ENCODE data around the gene GK. TPM values are rescaled to one million over a fixed set of nuclear protein-coding genes. Genes with fewer than 3 reads are reported as not detected.

The GK gene
- total RNA-seq, 1 experiment from 2014 or later: 9.6 TPM

DNA sequence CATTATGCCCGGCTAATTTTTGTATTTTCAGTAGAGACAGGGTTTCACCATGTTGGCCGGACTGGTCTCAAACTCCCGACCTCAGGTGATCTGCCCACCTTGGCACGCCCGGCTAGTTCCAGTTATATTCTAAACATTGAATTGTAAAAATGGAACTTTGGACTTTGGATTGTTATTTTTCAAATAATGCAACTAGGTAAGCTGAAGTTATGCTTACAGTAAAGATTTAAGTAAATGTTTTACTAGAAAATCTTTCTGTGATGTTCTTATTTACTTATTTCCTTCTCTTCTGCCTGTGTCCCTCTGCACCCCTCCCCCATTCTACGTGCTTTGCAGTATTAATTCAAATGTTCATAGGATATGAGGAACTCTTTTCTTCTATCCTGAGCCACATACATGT is 26.1 kb downstream of the GK start:
- in situ Hi-C loops (cut with HindIII; ENCODE audit: low pct_unique_long_range_greater_than_20kb, low sequenced_read_pairs): no loop called here

DNA sequence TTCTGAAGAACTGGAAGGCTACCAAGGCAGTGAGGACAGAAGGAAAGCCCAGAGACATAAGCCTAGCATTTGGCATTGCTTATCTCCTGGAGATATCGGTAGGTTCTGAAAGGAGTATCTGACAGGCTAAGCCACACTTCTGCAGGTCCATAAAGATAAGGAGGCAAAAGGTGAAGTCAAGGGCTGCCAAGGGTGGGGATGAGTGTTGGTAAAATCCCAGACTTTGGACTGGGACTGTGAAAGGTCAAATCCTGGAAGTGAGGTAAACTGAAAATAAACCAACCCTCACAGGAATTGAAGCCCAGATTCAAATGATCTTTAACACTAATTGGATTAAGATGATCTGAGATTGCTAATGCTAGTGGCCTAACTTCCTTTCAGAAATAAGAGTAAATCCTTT is 27.4 kb downstream of the GK start:
- DNase-seq (ENCODE audit: low read depth, low spot score): no peak
- in situ Hi-C loops (cut with HindIII; ENCODE audit: low pct_unique_long_range_greater_than_20kb, low sequenced_read_pairs): no loop called here

More for the DNA sequence above, 26.1 kb downstream of the GK start:
- no peak for DNase-seq (ENCODE audit: low read depth, low spot score)

DNA sequence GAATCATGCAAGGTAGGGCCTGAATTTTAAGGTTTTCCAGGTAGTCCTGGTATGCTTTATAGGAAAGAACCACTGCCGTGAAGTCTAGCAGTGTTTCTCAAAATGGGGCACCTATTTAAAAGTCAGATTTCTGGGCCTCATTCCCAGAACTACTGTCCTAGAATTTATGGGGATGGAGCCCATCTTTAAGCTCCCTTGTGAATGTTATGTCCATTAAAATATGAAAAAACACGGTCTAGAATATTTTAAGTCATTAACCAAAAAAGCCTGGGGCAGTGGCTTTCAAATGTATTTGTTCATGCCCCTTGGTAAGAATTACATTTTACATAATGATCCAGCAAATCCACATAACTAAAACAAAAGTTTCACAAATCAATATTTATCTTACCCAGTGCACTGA is 35.4 kb downstream of the GK start:
- no peak for DNase-seq (ENCODE audit: low read depth, low spot score)
- in situ Hi-C loops (cut with HindIII; ENCODE audit: low pct_unique_long_range_greater_than_20kb, low sequenced_read_pairs): no loop called here

DNA sequence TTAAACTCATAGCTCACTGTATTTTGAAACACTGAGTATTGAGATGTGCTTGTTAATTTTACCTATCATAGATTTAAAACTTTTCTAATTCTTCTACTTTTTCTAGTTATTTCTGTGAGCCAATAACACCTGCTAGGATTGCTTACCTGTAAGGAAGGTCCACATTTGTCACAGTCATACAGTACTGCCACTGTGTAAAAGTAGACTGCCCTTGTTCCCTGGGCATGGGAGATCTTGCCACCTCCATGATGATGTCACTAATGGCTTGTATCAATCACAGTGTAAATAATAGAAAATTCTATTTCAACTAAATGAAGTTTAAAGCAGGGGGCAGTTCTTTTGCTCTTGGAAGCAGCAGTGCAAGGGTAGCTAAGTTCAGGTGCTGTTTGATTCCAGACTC is 35.9 kb downstream of the GK start:
- in situ Hi-C loops (cut with HindIII; ENCODE audit: low pct_unique_long_range_greater_than_20kb, low sequenced_read_pairs): no loop called here
- DNase-seq (ENCODE audit: low read depth, low spot score): no peak

DNA sequence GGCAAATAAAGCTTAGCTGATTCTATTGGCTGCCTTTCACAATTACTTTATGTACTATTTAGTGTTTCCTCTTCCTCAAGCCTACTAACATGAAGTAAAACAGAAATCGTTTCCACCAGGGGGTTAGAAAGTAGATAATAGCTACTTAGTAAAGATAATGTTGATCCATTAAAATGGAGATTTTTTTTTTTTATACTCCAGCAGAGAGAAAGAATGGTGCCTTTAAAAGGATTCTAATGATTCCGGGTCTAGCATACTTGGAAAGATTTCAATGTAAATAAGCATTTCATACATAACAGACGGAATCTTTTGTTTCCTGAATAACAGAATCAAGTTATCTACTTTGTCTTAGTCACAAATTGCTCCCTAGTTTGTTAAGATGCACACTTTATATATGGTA is 37.1 kb downstream of the GK start:
- DNase-seq (ENCODE audit: low read depth, low spot score): no peak
- in situ Hi-C loops (cut with HindIII; ENCODE audit: low pct_unique_long_range_greater_than_20kb, low sequenced_read_pairs): no loop called here

DNA sequence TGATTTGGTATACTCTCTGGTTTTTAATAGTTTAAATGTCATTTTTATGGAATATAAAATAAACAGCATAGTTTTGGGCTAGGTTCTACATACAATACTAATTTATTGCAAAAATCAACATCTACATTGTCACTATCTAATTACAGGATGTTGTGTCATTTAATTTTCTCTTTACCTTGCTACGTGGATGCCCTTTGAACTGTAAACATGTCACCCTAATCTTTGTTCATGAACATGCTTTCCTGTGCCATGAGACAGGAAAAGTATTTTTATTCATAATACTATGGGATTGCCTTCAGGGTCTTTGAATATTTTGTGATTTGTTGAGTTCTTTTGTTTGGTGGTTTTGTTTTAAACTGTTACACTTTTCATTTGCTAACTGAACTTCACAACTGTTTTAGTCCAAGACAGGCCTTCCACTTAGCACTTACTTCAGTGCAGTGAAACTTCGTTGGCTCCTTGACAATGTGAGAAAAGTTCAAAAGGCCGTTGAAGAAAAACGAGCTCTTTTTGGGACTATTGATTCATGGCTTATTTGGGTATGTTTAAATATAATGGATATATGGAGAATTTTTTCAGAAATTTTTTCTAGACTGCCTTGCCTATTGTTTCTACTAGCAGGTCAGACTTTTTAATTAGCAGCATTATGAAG is 40.9 kb downstream of the GK start:
- in situ Hi-C loops (cut with HindIII; ENCODE audit: low pct_unique_long_range_greater_than_20kb, low sequenced_read_pairs): no loop called here
- DNase-seq (ENCODE audit: low read depth, low spot score): no peak

DNA sequence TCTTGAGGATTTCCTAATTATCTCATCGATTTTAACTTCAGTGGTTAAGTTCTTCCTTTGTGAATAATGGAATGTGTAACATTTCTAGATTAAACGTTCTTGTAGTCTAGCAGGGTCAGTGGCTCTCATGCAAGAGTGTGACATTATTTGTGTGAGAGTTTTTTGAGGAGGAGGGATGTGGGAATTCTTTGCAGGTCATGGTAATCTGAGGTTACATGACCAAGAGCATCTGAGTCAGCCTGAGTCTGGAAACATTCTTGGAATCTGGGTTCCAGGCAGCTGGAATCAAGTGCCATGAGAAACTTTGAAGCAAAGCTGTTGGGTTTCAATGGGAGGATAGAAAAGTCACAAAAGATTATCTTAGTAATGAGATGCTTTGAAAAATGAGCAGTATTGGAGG is 49.5 kb downstream of the GK start:
- peak; percentile 3 for DNase-seq (ENCODE audit: low read depth, low spot score)
- in situ Hi-C loops (cut with HindIII; ENCODE audit: low pct_unique_long_range_greater_than_20kb, low sequenced_read_pairs): no loop called here

DNA sequence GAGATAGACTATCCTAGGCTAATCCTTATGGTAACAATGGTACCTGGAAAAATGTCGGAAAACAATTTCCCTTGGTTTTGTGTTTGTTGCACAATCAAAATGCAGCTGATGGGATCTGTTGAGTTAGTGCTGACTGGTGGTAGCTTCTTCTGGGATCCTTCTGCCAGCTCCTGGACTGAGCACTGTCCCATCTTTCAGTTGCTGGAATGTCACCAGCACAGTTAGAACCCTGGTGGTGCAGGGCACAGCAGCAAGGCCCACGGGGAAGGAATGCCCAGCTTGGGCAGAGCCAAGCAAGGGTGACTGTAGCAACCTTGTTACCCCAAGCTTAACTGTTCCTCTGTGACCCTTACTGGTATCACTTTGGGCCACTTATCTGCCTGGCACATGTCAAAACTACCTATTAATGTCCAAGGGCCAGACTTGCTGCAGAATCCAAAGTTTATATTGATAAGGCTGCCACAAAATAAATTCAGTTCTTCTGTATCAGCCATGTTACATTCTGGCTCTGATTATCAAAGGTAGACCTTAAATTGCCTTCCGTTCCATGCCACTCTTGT is 53.1 kb downstream of the GK start:
- in situ Hi-C loops (cut with HindIII; ENCODE audit: low pct_unique_long_range_greater_than_20kb, low sequenced_read_pairs): no loop called here
- no peak for DNase-seq (ENCODE audit: low read depth, low spot score)

DNA sequence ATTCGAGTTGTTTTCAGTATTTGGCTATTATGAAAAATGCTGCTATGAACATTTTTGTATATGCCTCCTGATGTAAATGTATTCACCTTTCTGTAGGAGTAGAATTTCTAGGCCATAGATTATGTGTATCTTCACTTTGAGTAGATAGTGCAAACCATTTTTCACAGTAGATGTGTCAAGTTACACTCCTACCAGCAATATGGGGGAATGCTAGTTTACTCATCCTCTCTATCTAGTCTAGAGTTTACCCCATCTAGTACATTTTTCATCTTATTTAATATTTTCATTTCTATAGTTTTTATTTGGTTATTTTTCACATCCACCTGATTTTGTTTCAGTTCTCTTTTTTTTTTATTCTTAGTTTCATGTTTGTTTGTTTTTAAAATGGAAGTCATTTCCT is 59.0 kb downstream of the GK start:
- no peak for DNase-seq (ENCODE audit: low read depth, low spot score)
- in situ Hi-C loops (cut with HindIII; ENCODE audit: low pct_unique_long_range_greater_than_20kb, low sequenced_read_pairs): no loop called here

DNA sequence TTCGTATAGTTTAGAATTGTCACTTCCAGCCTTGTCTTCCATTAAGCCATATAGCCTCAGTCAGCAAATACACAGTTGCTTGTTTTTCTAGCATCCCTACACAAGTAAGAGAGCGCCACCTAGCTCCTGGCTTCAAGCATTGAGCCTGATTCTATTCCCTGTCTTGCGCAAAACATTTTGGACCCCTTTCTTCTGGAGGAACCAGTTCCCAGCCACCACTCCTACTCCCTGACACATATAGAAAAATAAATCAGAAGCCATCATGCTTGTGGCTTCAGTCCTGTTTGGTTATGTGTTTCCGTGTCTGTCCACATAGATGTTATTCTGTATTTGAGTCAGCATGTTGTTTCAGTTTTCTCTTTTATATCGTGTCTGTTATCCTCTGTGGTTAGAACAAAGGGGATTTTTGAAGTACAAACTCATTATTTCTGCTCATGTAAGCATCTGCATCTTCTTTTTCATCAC is 59.9 kb downstream of the GK start:
- peak; percentile 75 for DNase-seq (ENCODE audit: low read depth, low spot score)
- in situ Hi-C loops (cut with HindIII; ENCODE audit: low pct_unique_long_range_greater_than_20kb, low sequenced_read_pairs): no loop called here

DNA sequence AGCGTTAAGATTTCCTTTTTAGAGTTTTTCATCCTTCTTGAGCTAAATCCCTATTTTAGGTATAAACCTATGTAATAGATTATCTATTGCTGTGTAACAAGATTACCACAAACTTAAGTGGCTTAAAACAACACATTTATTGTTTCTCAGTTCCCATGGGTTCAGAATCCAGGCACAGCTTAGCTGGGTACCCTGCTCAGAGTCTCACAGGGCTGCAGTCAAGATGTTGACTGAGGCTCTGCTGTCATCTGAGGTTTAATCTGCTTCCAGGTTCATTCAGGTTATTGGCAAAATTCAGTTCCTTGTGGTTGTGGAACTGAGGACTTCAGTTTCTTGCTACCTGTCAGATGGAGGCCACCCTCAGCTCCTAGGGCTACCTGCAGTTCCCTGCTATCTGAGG is 60.9 kb downstream of the GK start:
- no peak for DNase-seq (ENCODE audit: low read depth, low spot score)
- in situ Hi-C loops (cut with HindIII; ENCODE audit: low pct_unique_long_range_greater_than_20kb, low sequenced_read_pairs): no loop called here

DNA sequence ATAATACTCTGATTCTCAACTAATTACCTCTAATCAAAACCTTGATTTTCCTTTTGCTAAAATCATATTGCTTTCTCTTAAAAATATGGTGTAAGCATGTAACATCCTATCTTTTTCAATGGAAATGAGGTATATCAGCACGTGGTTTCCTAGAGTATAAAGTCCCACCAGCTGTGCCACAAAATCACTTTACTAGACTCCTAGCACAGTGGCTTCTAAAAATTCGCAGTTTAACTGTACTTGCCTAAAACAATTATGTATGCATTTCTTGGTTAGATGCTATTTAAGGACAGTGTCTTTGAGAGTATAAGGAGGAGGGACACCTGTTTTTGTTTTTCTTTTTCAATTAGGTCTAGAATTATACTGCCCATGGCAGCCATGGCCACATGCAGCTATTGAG is 62.8 kb downstream of the GK start:
- in situ Hi-C loops (cut with HindIII; ENCODE audit: low pct_unique_long_range_greater_than_20kb, low sequenced_read_pairs): no loop called here
- DNase-seq (ENCODE audit: low read depth, low spot score): no peak

DNA sequence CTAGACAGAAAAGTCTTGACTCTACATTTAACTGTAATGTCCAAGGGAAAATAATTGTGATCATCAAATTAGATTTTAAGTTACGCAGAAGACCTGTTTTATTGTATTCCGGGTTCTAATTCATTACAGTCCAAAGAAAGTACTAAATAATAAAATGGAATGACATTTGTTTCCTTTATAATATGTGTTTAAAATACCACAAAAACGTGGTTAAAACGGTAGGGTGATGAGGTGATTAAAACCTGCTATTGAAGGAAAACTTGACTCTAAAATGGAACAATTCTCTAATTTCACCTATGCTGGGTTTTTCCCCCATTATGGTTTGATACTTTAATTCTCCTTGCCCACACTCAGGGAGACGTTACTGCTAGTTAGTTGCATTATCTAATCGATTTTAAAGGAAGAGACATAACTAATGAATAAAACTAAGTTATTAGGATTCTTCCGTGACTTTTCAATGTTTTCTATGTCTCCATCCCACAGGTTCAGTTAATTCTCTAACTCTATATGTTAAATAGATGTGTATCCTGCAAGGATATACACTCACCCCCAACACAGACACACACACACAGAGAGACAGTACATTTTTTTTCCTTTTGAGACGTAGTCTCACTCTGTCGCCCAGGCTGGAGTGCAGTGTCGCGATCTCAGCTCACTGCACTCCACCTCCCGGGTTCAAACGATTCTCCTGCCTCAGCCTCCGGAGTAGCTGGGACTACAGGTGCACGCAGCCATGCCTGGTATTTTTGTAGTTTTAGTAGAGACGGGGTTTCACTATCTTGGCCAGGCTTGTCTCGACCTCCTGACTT is 80.8 kb downstream of the GK start:
- DNase-seq (ENCODE audit: low read depth, low spot score): no peak
- in situ Hi-C loops (cut with HindIII; ENCODE audit: low pct_unique_long_range_greater_than_20kb, low sequenced_read_pairs): no loop called here

DNA sequence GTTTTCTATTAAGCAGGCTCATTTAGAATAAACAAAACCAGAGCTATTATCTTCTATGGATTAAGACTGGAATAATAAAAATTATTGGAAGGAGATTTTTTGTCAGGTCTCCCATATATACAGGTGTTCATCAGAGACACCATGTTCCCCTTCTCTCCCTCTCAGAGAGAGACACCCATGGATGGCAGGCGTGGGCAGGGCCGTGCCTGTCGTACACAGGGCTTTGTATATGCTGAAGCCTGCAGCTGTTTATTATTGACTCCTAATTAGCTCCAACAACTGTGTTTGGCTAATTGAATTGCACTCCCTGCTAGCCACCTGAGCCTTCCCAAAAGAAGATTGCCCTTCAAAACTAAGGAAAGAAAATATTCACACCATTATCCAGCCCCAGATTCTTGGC is 81.6 kb downstream of the GK start:
- DNase-seq (ENCODE audit: low read depth, low spot score): no peak
- in situ Hi-C loops (cut with HindIII; ENCODE audit: low pct_unique_long_range_greater_than_20kb, low sequenced_read_pairs): no loop called here

DNA sequence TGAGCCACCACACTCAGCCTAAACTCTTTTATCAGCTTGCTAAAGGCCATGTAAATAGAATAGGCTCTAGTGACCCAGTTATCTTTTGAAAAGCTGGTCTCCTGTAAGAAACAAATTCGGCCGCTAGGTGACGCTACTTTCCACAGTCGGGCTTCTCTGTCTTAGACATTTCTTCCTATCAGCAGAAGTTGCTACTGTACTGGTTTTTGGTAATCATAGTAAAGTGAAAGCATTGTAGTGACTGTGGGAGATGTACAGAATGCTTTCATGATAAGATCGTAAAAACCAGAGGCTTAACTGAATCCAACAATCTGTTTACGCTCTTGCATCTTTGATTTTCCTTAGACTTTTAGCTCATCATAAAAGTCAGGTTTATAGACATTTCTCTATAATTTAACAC is 82.6 kb downstream of the GK start:
- DNase-seq (ENCODE audit: low read depth, low spot score): peak; percentile 79
- in situ Hi-C loops (cut with HindIII; ENCODE audit: low pct_unique_long_range_greater_than_20kb, low sequenced_read_pairs): no loop called here

DNA sequence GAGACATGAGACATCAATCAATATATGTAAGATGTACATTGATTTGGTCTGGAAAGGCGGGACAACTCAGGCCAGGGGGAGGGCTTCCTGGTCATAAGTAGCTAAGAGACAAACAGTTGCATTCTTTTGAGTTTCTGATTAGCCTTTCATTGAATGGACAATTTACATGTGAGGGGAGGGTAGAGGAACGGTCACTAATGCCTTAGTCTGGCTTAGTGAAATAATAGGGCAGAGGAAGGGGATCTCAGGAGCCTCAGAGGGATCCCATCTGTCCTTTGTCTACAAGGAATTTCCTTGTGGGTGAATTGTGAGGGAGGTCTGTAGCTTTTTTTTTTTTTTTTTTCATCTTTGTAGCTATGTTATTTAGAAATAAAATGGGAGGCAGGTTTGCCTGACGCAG is 88.3 kb downstream of the GK start:
- in situ Hi-C loops (cut with HindIII; ENCODE audit: low pct_unique_long_range_greater_than_20kb, low sequenced_read_pairs): no loop called here
- no peak for DNase-seq (ENCODE audit: low read depth, low spot score)

DNA sequence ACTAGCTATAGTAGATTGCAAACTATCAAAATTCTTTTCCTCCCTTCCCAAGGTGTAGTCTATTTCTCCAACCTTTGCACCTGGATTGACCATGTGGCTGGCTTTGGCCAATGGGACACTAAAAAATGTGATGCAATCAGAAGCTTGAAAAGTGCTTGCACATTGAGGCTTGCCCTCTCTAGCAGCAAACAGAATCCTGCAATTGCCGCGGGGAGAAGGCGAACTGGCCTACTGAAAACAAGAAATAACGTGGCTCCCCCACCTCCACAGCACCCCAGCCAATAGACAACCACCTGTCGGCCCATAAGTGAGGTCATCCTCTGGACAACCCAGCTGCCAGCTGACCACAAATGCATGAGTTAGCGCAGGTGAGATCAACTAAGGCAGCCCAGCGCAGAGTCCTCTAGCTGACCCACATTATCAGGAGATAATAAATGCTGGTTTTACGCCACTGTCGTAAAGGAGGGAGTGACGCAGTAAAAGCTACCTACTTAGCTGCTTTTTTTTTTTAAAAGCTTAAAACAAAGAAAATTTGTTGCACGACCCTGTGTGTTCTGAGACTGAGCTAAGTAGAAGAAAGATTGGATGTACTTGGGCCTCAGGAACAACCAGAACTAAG is 95.2 kb downstream of the GK start:
- in situ Hi-C loops (cut with HindIII; ENCODE audit: low pct_unique_long_range_greater_than_20kb, low sequenced_read_pairs): no loop called here
- no peak for DNase-seq (ENCODE audit: low read depth, low spot score)

DNA sequence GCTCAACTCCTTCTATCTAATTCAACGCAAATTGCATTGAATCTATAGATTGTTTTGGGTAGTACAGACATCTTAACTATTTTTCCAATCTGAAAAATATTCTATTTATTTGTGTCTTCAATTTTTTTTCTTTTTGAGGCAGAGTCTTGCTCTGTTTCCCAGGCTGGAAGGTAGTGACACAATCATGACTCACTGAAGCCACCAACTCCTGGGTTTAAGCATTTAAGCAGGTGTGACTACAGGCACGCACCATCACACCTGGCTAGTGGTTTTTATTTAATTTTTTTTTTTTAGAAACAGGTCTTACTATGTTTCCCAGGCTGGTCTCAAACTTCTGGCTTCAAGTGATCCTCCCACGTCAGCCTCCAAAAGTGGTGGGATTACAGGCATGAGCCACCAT is 98.3 kb downstream of the GK start:
- in situ Hi-C loops (cut with HindIII; ENCODE audit: low pct_unique_long_range_greater_than_20kb, low sequenced_read_pairs): no loop called here
- no peak for DNase-seq (ENCODE audit: low read depth, low spot score)

DNA sequence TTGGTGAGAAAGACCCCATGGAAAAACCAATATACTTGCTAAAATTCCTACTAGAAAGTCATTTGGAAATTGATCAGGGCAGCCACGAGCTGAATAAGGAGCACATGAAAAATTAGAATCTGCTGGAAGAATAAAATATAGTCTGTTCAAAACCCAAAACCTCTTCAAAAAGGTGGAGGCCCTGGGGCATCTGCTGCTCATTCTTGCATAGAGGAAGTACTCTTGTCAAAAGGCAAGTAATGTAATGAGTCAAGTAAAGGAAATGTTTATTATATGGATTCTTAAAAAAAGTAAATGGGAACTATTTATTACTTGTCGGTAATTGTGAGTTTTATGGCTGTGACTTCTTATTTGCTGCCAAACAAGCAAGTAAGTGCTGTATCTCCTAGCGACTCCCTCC is 109.5 kb downstream of the GK start:
- in situ Hi-C loops (cut with HindIII; ENCODE audit: low pct_unique_long_range_greater_than_20kb, low sequenced_read_pairs): no loop called here
- DNase-seq (ENCODE audit: low read depth, low spot score): no peak
